Middle frontal gyrus (tissue), 1 donor: ENCODE measurements around the gene ABCG1.

ENCODE experiments used
- DNase-seq: peaks from one replicate; pipeline ENCODE4 v3.0.0-alpha.2; 2015; ENCODE audit warnings: low spot score; ENCODE audit errors: extremely low spot score

The ABCG1 gene

DNA sequence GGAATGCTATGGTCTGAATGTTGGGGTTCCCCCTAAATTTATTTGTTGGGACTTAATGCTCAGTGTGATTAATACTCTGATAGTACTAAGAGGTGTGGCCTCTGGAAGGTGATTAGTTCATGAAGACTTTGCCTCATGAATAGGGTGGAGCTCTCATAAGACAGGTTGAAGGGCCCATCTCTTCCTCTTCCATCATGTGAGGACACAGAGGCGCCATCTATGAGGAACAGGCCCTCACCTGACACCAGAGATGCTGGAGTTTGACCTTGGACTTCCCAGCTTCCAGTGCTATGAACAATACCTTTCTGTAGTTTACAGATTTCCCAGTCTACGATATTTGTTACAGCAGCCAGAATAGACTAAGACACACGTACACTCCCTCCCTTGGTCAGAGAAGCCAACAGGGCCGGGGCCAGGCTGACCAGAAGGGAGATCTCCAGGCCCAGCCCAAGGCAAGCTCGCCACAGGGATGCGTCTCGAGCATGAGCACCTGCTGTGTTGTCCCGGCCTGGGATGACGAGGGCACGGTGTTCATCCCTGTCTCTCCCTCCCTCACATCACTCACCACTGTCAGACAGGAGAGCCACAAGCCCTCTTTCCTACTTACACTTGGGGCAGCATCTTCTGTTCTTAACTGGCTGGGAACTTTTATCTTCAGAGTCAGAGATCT is 4.7 kb upstream of the ABCG1 start:
- no peak for DNase-seq

DNA sequence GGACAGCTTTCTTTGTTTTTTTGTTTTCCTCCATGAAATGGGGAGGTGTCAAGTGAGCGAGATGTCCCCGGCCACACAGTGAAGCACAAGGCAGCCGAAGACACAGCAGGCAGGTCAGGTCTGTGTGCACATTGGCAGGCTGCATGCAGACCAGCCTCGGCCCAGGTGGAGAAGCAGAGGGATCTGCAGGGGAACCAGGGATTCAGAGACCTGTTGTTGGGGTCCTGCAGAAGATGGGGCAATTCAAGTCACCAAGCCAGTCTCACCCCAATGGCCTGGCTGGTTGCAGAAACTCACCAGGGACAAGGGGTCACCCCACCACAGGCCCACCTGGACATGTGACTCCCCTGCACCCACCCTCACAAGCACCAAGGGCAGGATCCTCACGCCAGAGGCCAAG is 4.0 kb upstream of the ABCG1 start:
- DNase-seq: no peak

GRCh38 chr21:42215942-42216725 is 2.8 kb upstream of the ABCG1 start:
- no peak for DNase-seq

- no peak for DNase-seq
Measured at GRCh38 chr21:42216726-42217572, 2.0 kb upstream of the ABCG1 start.

DNA sequence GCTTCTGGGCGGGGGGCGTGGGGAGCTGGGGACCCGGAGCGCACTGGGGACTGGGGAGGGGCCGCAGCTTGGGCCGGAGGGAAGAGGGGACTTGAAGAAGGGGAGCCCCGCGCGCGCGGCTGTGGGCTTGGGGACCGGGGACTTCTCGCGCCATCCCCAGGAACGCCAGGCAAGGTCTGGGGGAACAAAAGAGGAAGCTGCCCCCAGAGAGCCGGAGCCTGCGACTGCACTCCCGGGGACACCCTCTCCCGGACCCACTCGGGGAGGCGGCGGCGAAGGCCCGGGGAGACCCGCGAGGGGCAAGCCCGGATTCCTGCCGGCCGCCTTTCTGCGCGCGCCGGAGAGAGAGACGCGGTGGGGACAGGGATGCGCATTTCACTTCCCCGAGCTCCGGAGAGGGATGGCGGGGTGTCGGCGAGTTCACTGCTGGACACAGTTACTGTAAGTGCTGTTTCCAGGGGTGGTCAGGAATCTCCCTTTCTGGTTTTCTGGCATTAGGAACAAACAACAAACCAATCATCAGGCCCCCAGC is 732 bp downstream of the ABCG1 start:
- no peak for DNase-seq

- DNase-seq: peak; percentile 77
Measured at GRCh38 chr21:42220138-42220701, 1.3 kb downstream of the ABCG1 start.

DNA sequence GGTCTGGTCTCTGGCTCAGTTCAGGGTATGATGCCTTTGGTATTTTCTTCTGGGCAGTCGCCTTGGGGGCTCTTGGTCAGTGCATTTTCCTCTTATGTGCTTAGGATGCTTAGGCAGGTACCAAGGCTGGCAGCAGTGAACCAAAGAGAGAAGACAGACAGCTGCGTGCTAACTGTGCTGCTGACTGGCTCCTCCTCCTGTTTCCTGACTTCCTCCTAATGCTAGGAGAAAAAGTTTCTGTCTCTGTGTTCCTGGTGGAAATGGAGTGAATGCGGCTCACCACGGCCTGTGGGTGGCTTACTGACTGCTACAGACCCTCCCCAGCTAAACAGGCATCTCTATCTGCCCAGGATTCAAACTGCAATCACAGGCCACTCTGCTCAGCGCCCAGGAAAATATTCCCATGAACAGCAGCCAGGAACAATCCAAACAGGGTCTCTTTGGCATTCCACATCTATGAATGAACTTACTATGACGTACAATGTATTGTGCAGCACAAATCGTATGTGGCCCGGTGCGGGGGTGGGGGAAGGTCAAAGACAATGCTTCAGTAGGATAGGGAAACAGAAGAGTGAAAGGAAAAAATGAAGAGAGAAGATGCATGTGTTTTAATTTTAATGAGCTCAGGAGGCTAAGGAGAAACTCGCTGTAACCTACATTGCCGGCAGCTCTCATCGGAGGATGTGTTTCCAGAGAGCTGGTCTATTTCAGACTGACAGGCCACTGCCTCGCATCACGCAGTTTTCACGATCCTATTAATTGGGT is 2.8 kb downstream of the ABCG1 start:
- DNase-seq: no peak

DNA sequence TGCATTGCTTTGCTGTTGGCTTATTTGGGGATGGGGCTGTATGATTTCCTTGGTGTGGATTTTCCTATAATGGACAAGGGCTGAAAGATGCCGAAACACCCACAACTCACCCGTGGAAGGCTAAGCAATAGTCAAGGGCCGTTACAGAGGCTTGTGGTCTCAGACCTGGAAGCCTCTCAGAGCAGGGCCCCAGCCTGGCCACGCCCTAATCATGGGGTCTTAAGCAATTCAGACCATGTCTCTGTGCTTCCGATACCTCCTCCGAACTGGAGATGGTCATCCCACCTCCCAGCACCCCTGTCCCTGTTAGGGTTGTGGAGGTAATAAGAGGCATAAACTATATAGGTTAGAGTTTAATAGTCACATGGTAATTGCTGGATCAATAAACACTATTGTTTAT is 3.4 kb downstream of the ABCG1 start:
- no peak for DNase-seq

GRCh38 chr21:42222821-42223390 is 4.0 kb downstream of the ABCG1 start:
- no peak for DNase-seq

DNA sequence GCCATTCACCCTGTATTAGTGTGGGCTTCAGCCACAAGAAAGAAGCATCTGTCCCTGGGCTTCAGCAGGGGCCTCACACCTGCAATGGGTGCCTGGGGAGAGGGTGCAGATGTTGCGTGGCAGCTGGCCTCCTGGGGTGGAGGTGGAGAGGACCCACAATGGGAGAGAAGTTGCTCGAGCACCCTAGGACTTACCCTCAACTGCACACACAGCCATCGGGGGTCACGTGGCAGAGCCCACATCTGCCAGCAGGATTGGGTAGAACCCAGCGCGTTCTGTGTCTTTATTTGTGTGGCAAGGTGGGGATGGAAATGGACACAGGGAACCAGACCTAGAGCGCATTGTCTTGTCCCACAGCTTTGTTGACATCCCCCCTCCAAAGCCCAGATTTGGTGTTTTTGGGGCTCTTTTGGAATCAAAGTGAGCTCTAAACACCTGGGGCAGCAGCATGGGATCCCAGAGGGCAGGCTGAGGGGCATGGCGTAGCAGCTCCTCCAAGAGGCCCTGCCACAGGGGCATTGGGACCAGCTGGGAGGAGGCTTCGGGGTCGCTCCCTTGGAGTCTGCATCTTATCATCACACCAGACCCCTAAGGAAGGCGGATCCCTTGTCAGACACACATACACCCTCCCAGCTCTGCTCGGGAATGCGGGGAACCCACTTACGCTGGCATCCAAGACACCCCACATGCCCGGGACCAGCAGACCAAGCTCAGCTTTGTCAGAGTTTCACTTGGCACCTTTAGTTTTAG is 5.1 kb downstream of the ABCG1 start:
- DNase-seq: no peak

GRCh38 chr21:42225042-42225441 is 6.1 kb downstream of the ABCG1 start:
- no peak for DNase-seq

- no peak for DNase-seq
Measured at GRCh38 chr21:42225571-42226155, 6.7 kb downstream of the ABCG1 start.

- no peak for DNase-seq
Measured at GRCh38 chr21:42226626-42227025, 7.7 kb downstream of the ABCG1 start.

GRCh38 chr21:42227909-42228708 is 9.2 kb downstream of the ABCG1 start:
- DNase-seq: no peak

- no peak for DNase-seq
Measured at GRCh38 chr21:42228709-42229220, 9.8 kb downstream of the ABCG1 start.

DNA sequence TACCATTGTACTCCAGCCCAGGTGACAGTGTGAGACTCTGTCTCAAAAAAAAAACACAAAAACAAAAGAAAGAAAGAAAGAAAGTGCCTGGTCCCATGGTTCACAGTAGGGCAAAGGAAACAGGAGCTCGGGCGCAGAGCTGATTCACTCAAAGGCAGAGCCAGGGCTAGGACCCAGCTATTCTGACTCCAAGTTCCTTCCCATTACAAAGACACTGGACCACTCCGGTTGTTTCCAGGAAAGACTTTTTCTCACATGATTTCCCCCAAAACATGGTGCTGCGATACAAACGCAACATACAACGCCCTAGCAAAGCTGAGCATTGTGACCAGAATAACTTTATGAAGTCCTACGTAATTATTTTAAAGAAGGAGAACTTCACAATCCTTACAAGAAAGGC is 10.7 kb downstream of the ABCG1 start:
- DNase-seq: no peak

DNA sequence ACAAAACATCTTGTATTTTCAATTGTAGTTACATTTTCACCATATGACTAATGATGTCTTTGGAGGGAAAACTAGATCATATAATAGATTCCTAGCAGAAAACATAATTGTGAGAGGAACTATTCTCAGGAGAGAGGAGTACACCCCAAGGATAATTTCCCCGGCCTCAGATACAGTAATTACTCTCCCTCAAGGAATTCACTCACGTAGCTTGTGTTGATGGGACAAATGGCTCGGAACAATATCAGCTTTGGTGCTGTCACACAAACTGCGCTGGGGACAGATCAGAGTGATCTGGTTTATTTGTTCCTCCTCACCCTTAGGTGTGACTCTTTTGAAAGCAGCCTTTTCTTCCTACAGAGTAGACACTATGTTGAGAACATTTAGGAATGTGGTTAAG is 11.2 kb downstream of the ABCG1 start:
- no peak for DNase-seq

DNA sequence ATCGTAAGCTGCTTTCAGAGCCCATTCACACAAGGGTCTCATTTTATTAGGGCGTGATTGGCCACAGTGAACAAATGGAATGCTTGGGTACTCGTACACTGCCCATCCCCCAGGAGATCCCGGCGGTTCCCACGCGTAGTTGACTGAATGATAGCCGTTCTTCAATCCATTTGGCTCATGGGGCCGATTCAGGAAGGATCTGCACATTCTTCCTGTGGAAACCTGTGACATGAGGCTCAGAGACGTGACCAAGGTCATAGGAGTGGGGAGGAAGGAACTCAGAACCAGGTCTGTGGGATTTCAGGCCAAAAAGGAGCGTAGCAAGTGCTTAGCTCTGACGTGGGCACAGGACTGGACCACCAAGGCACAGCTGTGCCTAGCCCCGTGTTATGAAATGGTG is 11.7 kb downstream of the ABCG1 start:
- DNase-seq: no peak
